ENCODE results near the gene FOXL2NB. TPM values are rescaled to one million over a fixed set of nuclear protein-coding genes. Genes with fewer than 3 reads are reported as not detected.

Gene FOXL2NB
- total RNA-seq, 5 donors from 2014 or later (not counting 1 experiment from before 2014, with no cell fraction given), result 0.06 TPM; not detected in 4

DNA sequence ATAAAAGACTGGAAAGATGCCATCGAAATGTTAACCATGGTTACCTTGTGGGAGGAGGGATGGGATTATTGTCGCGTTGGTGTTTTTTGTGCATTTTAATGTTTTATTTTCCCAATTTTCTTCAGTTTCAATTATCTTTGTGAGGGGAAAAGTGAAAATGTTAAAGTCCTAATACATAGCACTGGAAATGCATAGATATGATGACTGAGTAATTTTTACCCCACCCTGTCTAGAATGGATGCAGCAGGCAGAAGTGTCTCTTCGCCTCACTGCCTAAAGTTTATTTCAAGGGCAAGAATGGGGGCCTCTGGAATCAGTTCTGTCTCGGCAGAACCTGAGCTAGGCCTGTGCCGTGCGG is 11.5 kb upstream of the FOXL2NB start:
- Histone ChIP-seq H3K4me1 (ENCODE audit: control insufficient read depth in 1 of 2, extremely low read depth in 1 of 2, insufficient read depth in 2 of 2, low read length in 2 of 2) (peaks cover 3 to 46% of the 10 kb centered on the region in 2 experiments), H3K9me3 (no peaks in the 10 kb centered on the region), H3K36me3 (ENCODE audit: control insufficient read depth in 2 of 2, extremely low read depth in 1 of 2, insufficient read depth in 1 of 2, low read length in 1 of 2) (no peaks in the 10 kb centered on the region), H3K27me3 (replicated peaks in 1 of 2; ENCODE audit: control insufficient read depth in 2 of 2, extremely low read depth in 1 of 2, insufficient read depth in 2 of 2, low read length in 1 of 2) (peaks cover 8 to 73% of the 10 kb centered on the region in 2 experiments), H3K27ac (ENCODE audit: low read length) (no peak overlapping the region), H3K4me3 (ENCODE audit: control insufficient read depth in 1 of 2, extremely low read depth in 1 of 2, low read length in 1 of 2) (no peak overlapping the region)
- peaks cover 57 to 84% of the 10 kb centered on the region in 2 donors for H3K27me3 Mint-ChIP-seq
- ChIA-PET POLR2A (interaction anchor here in 1 of 2 donors (0.5 to 0.9 kb wide), 2 partner anchors 12 to 446 kb away, joined by 3 to 11 read pairs; no protein-coding TSS in a partner anchor), CTCF (interaction anchor here (0.5 to 5.0 kb wide), 19 partner anchors 8 to 759 kb away, joined by 3 to 45 read pairs (median 4); partner anchors contain the start of genes ARMC8 (in 1 of the 2) and CEP70 (in 1 of the 2))
- DNase-seq, result no peak
- ATAC-seq (replicated peaks in 1 of 4), result no peak
- peak overlapping the region; percentile 62 to 83 (median 64) for H3K4me3 Mint-ChIP-seq
- H3K27ac Mint-ChIP-seq, result no peak overlapping the region
- no peaks in the 10 kb centered on the region for H3K9me3 Mint-ChIP-seq
- H3K4me1 Mint-ChIP-seq, result peaks cover 33 to 41% (median 41%) of the 10 kb centered on the region in 3 donors
- H3K36me3 Mint-ChIP-seq, result no peaks in the 10 kb centered on the region
- WGBS (ENCODE audit: insufficient coverage), result 20% methylated on average over 3 of the region's 7 CpGs

- H3K36me3 ChIP-seq (ENCODE audit: control insufficient read depth in 2 of 2, extremely low read depth in 1 of 2, insufficient read depth in 1 of 2, low read length in 1 of 2), result no peaks in the 10 kb centered on the region
- peaks cover 3 to 46% of the 10 kb centered on the region in 2 experiments for H3K4me1 ChIP-seq (ENCODE audit: control insufficient read depth in 1 of 2, extremely low read depth in 1 of 2, insufficient read depth in 2 of 2, low read length in 2 of 2)
- ATAC-seq (replicated peaks in 1 of 4) (peak; percentile 78 to 86 (median 79)), DNase-seq (peak; percentile 24 to 81 (median 56))
- Mint-ChIP-seq H3K36me3 (no peaks in the 10 kb centered on the region), H3K4me1 (peaks cover 33 to 41% (median 41%) of the 10 kb centered on the region in 3 donors), H3K4me3 (peak overlapping the region; percentile 62 to 83 (median 64)), H3K27me3 (peaks cover 60 to 87% of the 10 kb centered on the region in 2 donors), H3K27ac (no peak overlapping the region), H3K9me3 (no peaks in the 10 kb centered on the region)
- POLR2A ChIA-PET, result interaction anchor here (0.5 to 0.9 kb wide), 3 partner anchors 13 to 445 kb away, joined by 3 to 11 read pairs (median 8); no protein-coding TSS in a partner anchor
- peak overlapping the region; percentile 36 to 65 for H3K4me3 ChIP-seq (ENCODE audit: control insufficient read depth in 1 of 2, extremely low read depth in 1 of 2, low read length in 1 of 2)
- H3K9me3 ChIP-seq, result no peaks in the 10 kb centered on the region
- H3K27ac ChIP-seq (ENCODE audit: low read length), result no peak overlapping the region
- WGBS (ENCODE audit: insufficient coverage), result 3% methylated on average over 58 of the region's 58 CpGs
- peaks cover 8 to 77% of the 10 kb centered on the region in 2 experiments for H3K27me3 ChIP-seq (replicated peaks in 1 of 2; ENCODE audit: control insufficient read depth in 2 of 2, extremely low read depth in 1 of 2, insufficient read depth in 2 of 2, low read length in 1 of 2)
- CTCF ChIA-PET, result interaction anchor here (0.5 to 5.0 kb wide), 25 partner anchors 9 to 759 kb away, joined by 3 to 45 read pairs (median 4); partner anchors contain the start of gene CEP70 (in 1 of the 2)
These were observed 10.9 kb upstream of the FOXL2NB start for GRCh38 chr3:138935863-138936740.

- peak overlapping the region; percentile 62 to 83 (median 64) for H3K4me3 Mint-ChIP-seq
- no peaks in the 10 kb centered on the region for H3K9me3 Mint-ChIP-seq
- ATAC-seq (replicated peaks in 1 of 4) (peak in 1 of 4 experiments; percentile 3), DNase-seq (no peak)
- H3K4me1 Mint-ChIP-seq, result peaks cover 33 to 41% (median 41%) of the 10 kb centered on the region in 3 donors
- ChIA-PET POLR2A (no interaction called here), CTCF (interaction anchor here (0.9 to 5.0 kb wide), 12 partner anchors 8 to 343 kb away, joined by 3 to 45 read pairs (median 4); partner anchors contain the start of gene CEP70 (in 1 of the 2))
- Histone ChIP-seq H3K4me3 (ENCODE audit: control insufficient read depth in 1 of 2, extremely low read depth in 1 of 2, low read length in 1 of 2) (peak overlapping the region; percentile 36 to 65), H3K36me3 (ENCODE audit: control insufficient read depth in 2 of 2, extremely low read depth in 1 of 2, insufficient read depth in 1 of 2, low read length in 1 of 2) (no peaks in the 10 kb centered on the region), H3K4me1 (ENCODE audit: control insufficient read depth in 1 of 2, extremely low read depth in 1 of 2, insufficient read depth in 2 of 2, low read length in 2 of 2) (peaks cover 3 to 46% of the 10 kb centered on the region in 2 experiments), H3K27me3 (replicated peaks in 1 of 2; ENCODE audit: control insufficient read depth in 2 of 2, extremely low read depth in 1 of 2, insufficient read depth in 2 of 2, low read length in 1 of 2) (peaks cover 8 to 78% of the 10 kb centered on the region in 2 experiments), H3K27ac (ENCODE audit: low read length) (no peak overlapping the region), H3K9me3 (no peaks in the 10 kb centered on the region)
- H3K36me3 Mint-ChIP-seq, result no peaks in the 10 kb centered on the region
- H3K27ac Mint-ChIP-seq, result peak overlapping the region in 1 of 2 donors; percentile 29
- WGBS (ENCODE audit: insufficient coverage), result 16% methylated on average over 35 of the region's 45 CpGs
- H3K27me3 Mint-ChIP-seq, result peaks cover 66 to 90% of the 10 kb centered on the region in 2 donors
These were observed 10.0 kb upstream of the FOXL2NB start for GRCh38 chr3:138936741-138937689.

- H3K4me3 ChIP-seq (ENCODE audit: control insufficient read depth in 1 of 2, extremely low read depth in 1 of 2, low read length in 1 of 2), result no peak overlapping the region
- ChIA-PET CTCF (interaction anchor here (0.6 to 1.1 kb wide), 2 partner anchors 14 to 161 kb away, joined by 3 to 4 read pairs; no protein-coding TSS in a partner anchor), POLR2A (no interaction called here)
- H3K36me3 ChIP-seq (ENCODE audit: control insufficient read depth in 2 of 2, extremely low read depth in 1 of 2, insufficient read depth in 1 of 2, low read length in 1 of 2), result no peaks in the 10 kb centered on the region
- no peak overlapping the region for H3K27ac Mint-ChIP-seq
- H3K9me3 Mint-ChIP-seq, result no peaks in the 10 kb centered on the region
- peak overlapping the region; percentile 14 to 83 (median 59) for H3K4me3 Mint-ChIP-seq
- H3K27ac ChIP-seq (ENCODE audit: low read length), result no peak overlapping the region
- peaks cover 33 to 42% (median 41%) of the 10 kb centered on the region in 3 donors for H3K4me1 Mint-ChIP-seq
- peaks cover 3 to 46% of the 10 kb centered on the region in 2 experiments for H3K4me1 ChIP-seq (ENCODE audit: control insufficient read depth in 1 of 2, extremely low read depth in 1 of 2, insufficient read depth in 2 of 2, low read length in 2 of 2)
- H3K27me3 Mint-ChIP-seq, result peaks cover 71 to 94% of the 10 kb centered on the region in 2 donors
- H3K36me3 Mint-ChIP-seq, result no peaks in the 10 kb centered on the region
- DNase-seq (no peak), ATAC-seq (replicated peaks in 1 of 4) (peak; percentile 12 to 36 (median 32))
- WGBS (ENCODE audit: insufficient coverage), result 3% methylated on average over 19 of the region's 29 CpGs
- peaks cover 8 to 83% of the 10 kb centered on the region in 2 experiments for H3K27me3 ChIP-seq (replicated peaks in 1 of 2; ENCODE audit: control insufficient read depth in 2 of 2, extremely low read depth in 1 of 2, insufficient read depth in 2 of 2, low read length in 1 of 2)
- no peaks in the 10 kb centered on the region for H3K9me3 ChIP-seq
These were observed 9.3 kb upstream of the FOXL2NB start for GRCh38 chr3:138937690-138938055.

- CTCF ChIA-PET, result interaction anchor here (0.6 to 1.1 kb wide), 2 partner anchors 15 to 161 kb away, joined by 3 to 4 read pairs; no protein-coding TSS in a partner anchor
- peak overlapping the region; percentile 37 to 83 (median 59) for H3K4me3 Mint-ChIP-seq
These were observed 8.8 kb upstream of the FOXL2NB start for GRCh38 chr3:138938056-138938876.

More at GRCh38 chr3:138938056-138938876, 8.8 kb upstream of the FOXL2NB start:
- WGBS (ENCODE audit: insufficient coverage), result 7% methylated on average over 44 of the region's 48 CpGs
- H3K9me3 Mint-ChIP-seq, result no peaks in the 10 kb centered on the region
- peaks cover 33 to 43% (median 41%) of the 10 kb centered on the region in 3 donors for H3K4me1 Mint-ChIP-seq
- no peaks in the 10 kb centered on the region for H3K9me3 ChIP-seq
- no peaks in the 10 kb centered on the region for H3K36me3 ChIP-seq (ENCODE audit: control insufficient read depth in 2 of 2, extremely low read depth in 1 of 2, insufficient read depth in 1 of 2, low read length in 1 of 2)
- peaks cover 12 to 84% of the 10 kb centered on the region in 2 experiments for H3K27me3 ChIP-seq (replicated peaks in 1 of 2; ENCODE audit: control insufficient read depth in 2 of 2, extremely low read depth in 1 of 2, insufficient read depth in 2 of 2, low read length in 1 of 2)
- peaks cover 3 to 50% of the 10 kb centered on the region in 2 experiments for H3K4me1 ChIP-seq (ENCODE audit: control insufficient read depth in 1 of 2, extremely low read depth in 1 of 2, insufficient read depth in 2 of 2, low read length in 2 of 2)
- no peak overlapping the region for H3K27ac ChIP-seq (ENCODE audit: low read length)
- peaks cover 71 to 95% of the 10 kb centered on the region in 2 donors for H3K27me3 Mint-ChIP-seq
- H3K36me3 Mint-ChIP-seq, result no peaks in the 10 kb centered on the region
- no peak for DNase-seq
- H3K4me3 ChIP-seq (ENCODE audit: control insufficient read depth in 1 of 2, extremely low read depth in 1 of 2, low read length in 1 of 2), result peak overlapping the region in 1 of 2 donors; percentile 8
- ATAC-seq (replicated peaks in 1 of 4), result peak; percentile 11 to 47 (median 26)
- no peak overlapping the region for H3K27ac Mint-ChIP-seq
- POLR2A ChIA-PET, result no interaction called here
